OCI-LY1 (cell line): Measurements from ENCODE around the gene SLC1A3.

Source experiments
- H2AFZ ChIP-seq: fragments of 200-600 bp; sonication (generic), shearing (Covaris generic); 2 replicates; pipeline ENCODE4 v1.6.0; 2014; ENCODE audit warnings: antibody characterized with exemption, mild to moderate bottlenecking, low read length
- H3F3A ChIP-seq: fragments of 200-600 bp; sonication (generic), shearing (Covaris generic); 2 replicates; pipeline ENCODE4 v1.6.0; 2014; ENCODE audit warnings: mild to moderate bottlenecking, antibody characterized with exemption, low read length, moderate library complexity; ENCODE audit not compliant: insufficient read depth
- H3K27ac ChIP-seq: fragments of 200-600 bp; sonication (generic); 2 replicates; pipeline ENCODE4 v1.5.1; 2014; ENCODE audit warnings: low read length, mixed run types, mild to moderate bottlenecking, low read depth; ENCODE audit not compliant: poor library complexity, severe bottlenecking
- H3K27me3 ChIP-seq: fragments of 200-600 bp; sonication (generic); 2 replicates; pipeline ENCODE4 v1.6.0; 2014; ENCODE audit warnings: antibody characterized with exemption, mild to moderate bottlenecking, low read length, moderate library complexity; ENCODE audit not compliant: insufficient read depth
- H3K36me3 ChIP-seq: fragments of 200-600 bp; sonication (generic); 2 replicates; pipeline ENCODE4 v1.6.1; 2014; ENCODE audit warnings: mild to moderate bottlenecking, antibody characterized with exemption, low read length, moderate library complexity, mixed read lengths; ENCODE audit not compliant: insufficient read depth
- H3K4me1 ChIP-seq: fragments of 200-600 bp; sonication (generic); 2 replicates; pipeline ENCODE4 v1.5.1; 2014; ENCODE audit warnings: mild to moderate bottlenecking, low read length, moderate library complexity; ENCODE audit not compliant: insufficient read depth, severe bottlenecking
- H3K4me2 ChIP-seq: fragments of 200-600 bp; sonication (generic), shearing (Covaris generic); 2 replicates; pipeline ENCODE4 v1.6.1; 2014; ENCODE audit warnings: low read length
- H3K4me3 ChIP-seq: fragments of 200-600 bp; sonication (generic); 2 replicates; pipeline ENCODE4 v1.5.1; 2014; ENCODE audit warnings: low read length, low read depth, mild to moderate bottlenecking, mixed read lengths; ENCODE audit not compliant: poor library complexity, severe bottlenecking
- H3K79me2 ChIP-seq: fragments of 200-600 bp; shearing (Covaris generic); 2 replicates; pipeline ENCODE4 v1.6.1; 2016; ENCODE audit warnings: mixed run types, low read length, mixed read lengths; ENCODE audit not compliant: insufficient read depth
- H3K9ac ChIP-seq: fragments of 200-600 bp; sonication (generic), shearing (Covaris generic); 2 replicates; pipeline ENCODE4 v1.6.1; 2014; ENCODE audit warnings: mild to moderate bottlenecking, low read length, mixed read lengths
- H3K9me2 ChIP-seq: fragments of 200-600 bp; sonication (generic), shearing (Covaris generic); 2 replicates; pipeline ENCODE4 v1.6.1; 2014; ENCODE audit warnings: low read depth, mild to moderate bottlenecking, low read length, mixed read lengths
- H3K9me3 ChIP-seq: fragments of 200-600 bp; shearing (Covaris generic); 2 replicates; pipeline ENCODE4 v1.6.1; 2014; ENCODE audit warnings: low read length, mixed read lengths
- H4K20me1 ChIP-seq: fragments of 200-600 bp; sonication (generic), shearing (Covaris generic); 2 replicates; pipeline ENCODE4 v1.6.0; 2016; ENCODE audit warnings: mild to moderate bottlenecking, low read length; ENCODE audit not compliant: insufficient read depth
- CTCF ChIP-seq: fragments of 200-600 bp; sonication (generic), shearing (Covaris generic); IDR thresholded peaks from 2 replicates; pipeline ENCODE4 v1.5.1; 2017; ENCODE audit warnings: mild to moderate bottlenecking, antibody characterized with exemption, low read length, moderate library complexity, mixed read lengths
- EZH2 ChIP-seq: fragments of 200-600 bp; sonication (generic), shearing (Covaris generic); IDR thresholded peaks from 2 replicates; pipeline ENCODE4 v1.8.0; 2017; ENCODE audit warnings: borderline replicate concordance, mixed run types, mild to moderate bottlenecking, antibody characterized with exemption, low read length, moderate library complexity, mixed read lengths

SLC1A3 gene

GRCh38 chr5:36648426-36648825, 42.0 kb downstream of the SLC1A3 start:
- H3K4me1 ChIP-seq, result no peaks in the 10 kb centered on the region

GRCh38 chr5:36651761-36652685, 45.6 kb downstream of the SLC1A3 start:
- Histone ChIP-seq H4K20me1 (no peaks in the 10 kb centered on the region), H3K9me3 (no peaks in the 10 kb centered on the region), H3K9ac (no peak overlapping the region), H3K36me3 (no peaks in the 10 kb centered on the region), H2AFZ (no peak overlapping the region), H3K4me1 (no peaks in the 10 kb centered on the region), H3F3A (no peaks in the 10 kb centered on the region), H3K27ac (no peak overlapping the region), H3K4me2 (no peak overlapping the region), H3K27me3 (peaks cover 3% of the 10 kb centered on the region; the same call in 1 of the 2 replicates), H3K4me3 (no peak overlapping the region), H3K79me2 (no peaks in the 10 kb centered on the region), H3K9me2 (no peaks in the 10 kb centered on the region)
- no peak for TF ChIP-seq EZH2
- no peak for TF ChIP-seq CTCF

More at GRCh38 chr5:36648426-36648825, 42.0 kb downstream of the SLC1A3 start:
- no peak overlapping the region for H3K4me2 ChIP-seq
- H2AFZ ChIP-seq, result no peak overlapping the region
- H3K36me3 ChIP-seq, result no peaks in the 10 kb centered on the region
- no peak for TF ChIP-seq CTCF
- TF ChIP-seq EZH2, result no peak
- H3K9me2 ChIP-seq, result no peaks in the 10 kb centered on the region
- H3K27me3 ChIP-seq, result no peaks in the 10 kb centered on the region
- H4K20me1 ChIP-seq, result no peaks in the 10 kb centered on the region
- no peaks in the 10 kb centered on the region for H3F3A ChIP-seq
- no peaks in the 10 kb centered on the region for H3K9me3 ChIP-seq
- H3K27ac ChIP-seq, result no peak overlapping the region
- no peak overlapping the region for H3K4me3 ChIP-seq
- no peaks in the 10 kb centered on the region for H3K79me2 ChIP-seq
- H3K9ac ChIP-seq, result no peak overlapping the region

GRCh38 chr5:36653044-36653705, 46.8 kb downstream of the SLC1A3 start:
- Histone ChIP-seq H4K20me1 (no peaks in the 10 kb centered on the region), H3K36me3 (no peaks in the 10 kb centered on the region), H3K4me3 (no peak overlapping the region), H3K27ac (no peak overlapping the region), H3K79me2 (no peaks in the 10 kb centered on the region), H3K9ac (no peak overlapping the region), H3K9me3 (no peaks in the 10 kb centered on the region), H3K4me1 (no peaks in the 10 kb centered on the region), H3K27me3 (peaks cover 3% of the 10 kb centered on the region; the same call in 1 of the 2 replicates), H3K9me2 (no peaks in the 10 kb centered on the region), H3K4me2 (no peak overlapping the region), H2AFZ (no peak overlapping the region), H3F3A (no peaks in the 10 kb centered on the region)
- no peak for TF ChIP-seq CTCF
- TF ChIP-seq EZH2, result no peak
